ENCODE measurements around the gene TRAT1. TPM values are rescaled to one million over a fixed set of nuclear protein-coding genes. Genes with fewer than 3 reads are reported as not detected.
A peak's percentile ranks its signal among the peaks of the same experiment; 100 is the strongest.

Gene TRAT1
- total RNA-seq, 1 donor from 2014 or later: not detected

DNA sequence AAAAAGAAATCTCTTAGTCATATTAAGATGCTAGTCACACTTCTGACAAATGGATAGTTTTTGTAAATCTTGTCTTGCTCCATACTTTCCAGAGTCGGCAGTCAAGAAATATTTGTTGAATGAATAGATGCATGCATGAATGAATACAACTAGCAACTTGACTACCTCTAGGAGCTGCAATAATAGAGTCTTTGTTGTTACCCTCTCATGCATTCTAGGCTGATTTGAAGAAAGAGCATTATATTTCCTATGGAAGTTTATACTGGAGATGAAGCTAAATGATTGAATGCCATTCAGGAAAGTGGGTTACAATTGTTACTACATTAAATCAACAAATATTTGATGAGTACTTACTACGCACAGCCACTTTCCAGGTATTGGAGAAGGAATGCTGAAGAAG is 18.1 kb upstream of the TRAT1 start:
- Mint-ChIP-seq H3K27ac (no peak overlapping the region), H3K36me3 (ENCODE audit: insufficient read depth) (no peaks in the 10 kb centered on the region), H3K4me3 (ENCODE audit: low read depth) (no peak overlapping the region), H3K27me3 (no peaks in the 10 kb centered on the region), H3K9me3 (ENCODE audit: low read depth) (peaks cover 7% of the 10 kb centered on the region), H3K4me1 (ENCODE audit: low read depth) (no peaks in the 10 kb centered on the region)
- TF ChIP-seq, protein P1, sequence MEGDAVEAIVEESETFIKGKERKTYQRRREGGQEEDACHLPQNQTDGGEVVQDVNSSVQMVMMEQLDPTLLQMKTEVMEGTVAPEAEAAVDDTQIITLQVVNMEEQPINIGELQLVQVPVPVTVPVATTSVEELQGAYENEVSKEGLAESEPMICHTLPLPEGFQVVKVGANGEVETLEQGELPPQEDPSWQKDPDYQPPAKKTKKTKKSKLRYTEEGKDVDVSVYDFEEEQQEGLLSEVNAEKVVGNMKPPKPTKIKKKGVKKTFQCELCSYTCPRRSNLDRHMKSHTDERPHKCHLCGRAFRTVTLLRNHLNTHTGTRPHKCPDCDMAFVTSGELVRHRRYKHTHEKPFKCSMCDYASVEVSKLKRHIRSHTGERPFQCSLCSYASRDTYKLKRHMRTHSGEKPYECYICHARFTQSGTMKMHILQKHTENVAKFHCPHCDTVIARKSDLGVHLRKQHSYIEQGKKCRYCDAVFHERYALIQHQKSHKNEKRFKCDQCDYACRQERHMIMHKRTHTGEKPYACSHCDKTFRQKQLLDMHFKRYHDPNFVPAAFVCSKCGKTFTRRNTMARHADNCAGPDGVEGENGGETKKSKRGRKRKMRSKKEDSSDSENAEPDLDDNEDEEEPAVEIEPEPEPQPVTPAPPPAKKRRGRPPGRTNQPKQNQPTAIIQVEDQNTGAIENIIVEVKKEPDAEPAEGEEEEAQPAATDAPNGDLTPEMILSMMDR (IDR thresholded peaks at IDR 0.05; ENCODE audit: unreplicated experiment): no peak
- DNase-seq (ENCODE audit: low spot score, unreplicated experiment): no peak

- Mint-ChIP-seq H3K9me3 (ENCODE audit: low read depth) (peaks cover 7% of the 10 kb centered on the region), H3K4me1 (ENCODE audit: low read depth) (no peaks in the 10 kb centered on the region), H3K36me3 (ENCODE audit: insufficient read depth) (no peaks in the 10 kb centered on the region), H3K27ac (no peak overlapping the region), H3K27me3 (no peaks in the 10 kb centered on the region), H3K4me3 (ENCODE audit: low read depth) (no peak overlapping the region)
- DNase-seq (ENCODE audit: low spot score, unreplicated experiment): no peak
- TF ChIP-seq, protein P1 (IDR thresholded peaks at IDR 0.05; ENCODE audit: unreplicated experiment): no peak
Observed at GRCh38 chr3:108804966-108805365, 17.6 kb upstream of the TRAT1 start.

- Mint-ChIP-seq H3K4me1 (ENCODE audit: low read depth) (no peaks in the 10 kb centered on the region), H3K27me3 (no peaks in the 10 kb centered on the region), H3K9me3 (ENCODE audit: low read depth) (peaks cover 7% of the 10 kb centered on the region), H3K27ac (no peak overlapping the region), H3K4me3 (ENCODE audit: low read depth) (no peak overlapping the region), H3K36me3 (ENCODE audit: insufficient read depth) (no peaks in the 10 kb centered on the region)
- no peak for DNase-seq (ENCODE audit: low spot score, unreplicated experiment)
- TF ChIP-seq, protein P1 (IDR thresholded peaks at IDR 0.05; ENCODE audit: unreplicated experiment): no peak
Observed at GRCh38 chr3:108806316-108806715, 16.3 kb upstream of the TRAT1 start.

GRCh38 chr3:108818404-108818803 is 4.2 kb upstream of the TRAT1 start:
- Mint-ChIP-seq H3K36me3 (ENCODE audit: insufficient read depth) (no peaks in the 10 kb centered on the region), H3K27me3 (no peaks in the 10 kb centered on the region)
- DNase-seq (ENCODE audit: low spot score, unreplicated experiment): no peak

GRCh38 chr3:108820586-108820985 is 2.0 kb upstream of the TRAT1 start:
- Mint-ChIP-seq H3K27ac (no peak overlapping the region), H3K4me1 (ENCODE audit: low read depth) (no peaks in the 10 kb centered on the region), H3K27me3 (no peaks in the 10 kb centered on the region), H3K9me3 (ENCODE audit: low read depth) (peaks cover under 1% of the 10 kb centered on the region), H3K4me3 (ENCODE audit: low read depth) (no peak overlapping the region), H3K36me3 (ENCODE audit: insufficient read depth) (no peaks in the 10 kb centered on the region)
- TF ChIP-seq, protein P1 (IDR thresholded peaks at IDR 0.05; ENCODE audit: unreplicated experiment): no peak
- no peak for DNase-seq (ENCODE audit: low spot score, unreplicated experiment)

More at GRCh38 chr3:108818404-108818803, 4.2 kb upstream of the TRAT1 start:
- TF ChIP-seq, protein P1 (IDR thresholded peaks at IDR 0.05; ENCODE audit: unreplicated experiment): peak; percentile 37
- Mint-ChIP-seq H3K4me3 (ENCODE audit: low read depth) (no peak overlapping the region), H3K4me1 (ENCODE audit: low read depth) (no peaks in the 10 kb centered on the region), H3K27ac (no peak overlapping the region), H3K9me3 (ENCODE audit: low read depth) (peaks cover 4% of the 10 kb centered on the region)
